IPS DF 6.9 (cell line): ENCODE data around the gene PSMD8.

ENCODE experiments used
- DNase-seq: peaks from one replicate; pipeline ENCODE4 v3.0.0-alpha.2; 2013; ENCODE audit warnings: low read depth, low spot score
- H3K27ac ChIP-seq: one replicate; pipeline ENCODE4 v1.5.1; 2013; ENCODE audit warnings: low read length, control low read depth
- H3K27me3 ChIP-seq: 2 replicates; pipeline ENCODE4 v1.6.1; 2013; ENCODE audit warnings: mild to moderate bottlenecking, low read length; ENCODE audit not compliant: control insufficient read depth, insufficient read depth
- H3K36me3 ChIP-seq: 2 replicates; pipeline ENCODE4 v1.6.1; 2013; ENCODE audit warnings: low read length; ENCODE audit not compliant: control insufficient read depth, insufficient read depth
- H3K4me1 ChIP-seq: 2 replicates; pipeline ENCODE4 v1.6.1; 2013; ENCODE audit warnings: low read length; ENCODE audit not compliant: control insufficient read depth, insufficient read depth
- H3K4me3 ChIP-seq: 2 replicates; pipeline ENCODE4 v1.5.1; 2013; ENCODE audit warnings: mild to moderate bottlenecking, low read length
- H3K9me3 ChIP-seq: 2 replicates; pipeline ENCODE4 v1.6.1; 2013; ENCODE audit warnings: low read length, inconsistent platforms; ENCODE audit not compliant: control insufficient read depth, insufficient read depth
- WGBS: extraction: QIAGEN DNeasy Blood & Tissue Kit; methylation state at CpG from one replicate; pipeline ENCODE4 v1.1.7; 2013; ENCODE audit warnings: mixed read lengths, missing lambda C conversion rate; ENCODE audit not compliant: insufficient read length, insufficient coverage; 5-methylcytosine and 5-hydroxymethylcytosine counted together

PSMD8 gene

DNA sequence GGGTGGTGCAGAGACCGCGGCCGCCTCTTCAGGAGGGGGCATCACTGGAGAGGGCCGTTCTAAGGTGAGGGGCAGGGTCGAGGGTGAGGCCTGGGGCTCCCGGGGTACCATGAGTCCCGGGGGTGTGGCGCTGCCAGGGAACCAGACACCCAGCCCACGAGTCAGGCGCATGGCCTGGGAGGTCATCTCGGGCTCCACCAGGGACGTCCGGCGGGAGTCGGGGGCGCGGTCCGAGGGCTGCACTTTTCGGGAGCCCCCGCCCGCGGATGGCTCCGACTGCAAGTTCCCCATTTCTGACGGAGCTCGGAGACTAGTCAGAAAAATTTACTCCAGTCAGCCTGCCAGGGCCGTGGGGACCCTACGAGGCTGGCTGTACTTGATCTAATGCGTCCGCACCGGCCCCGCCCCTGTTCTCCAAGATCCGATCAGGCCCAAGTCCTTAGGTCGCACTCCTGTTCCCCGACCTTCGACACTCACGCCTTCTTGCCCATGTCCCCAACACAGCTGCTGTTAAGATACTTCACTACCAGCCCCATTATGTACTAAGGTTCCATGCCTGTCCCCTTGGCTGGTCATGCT lies 12.7 kb downstream of the PSMD8 start:
- peak overlapping the region; percentile 57; the same call in 1 of the 2 replicates for H3K4me3 ChIP-seq
- no peak overlapping the region for H3K27ac ChIP-seq
- H3K36me3 ChIP-seq, result peaks cover 3% of the 10 kb centered on the region
- no peaks in the 10 kb centered on the region for H3K9me3 ChIP-seq
- DNase-seq, result no peak
- WGBS, result no CpG with 5 or more reads among the region's 36 CpGs
- H3K27me3 ChIP-seq, result no peaks in the 10 kb centered on the region
- peaks cover 6% of the 10 kb centered on the region; the same call in 1 of the 2 replicates for H3K4me1 ChIP-seq

- WGBS, result no CpG with 5 or more reads among the region's 51 CpGs
- H3K36me3 ChIP-seq, result peaks cover 1% of the 10 kb centered on the region; the same call in 1 of the 2 replicates
- peak; percentile 94 for DNase-seq
- peaks cover 6% of the 10 kb centered on the region; the same call in 1 of the 2 replicates for H3K4me1 ChIP-seq
- no peak within 1 kb of the TSS for H3K27ac ChIP-seq
- H3K27me3 ChIP-seq, result no peaks in the 10 kb centered on the region
- peak within 1 kb of the TSS; percentile 58 for H3K4me3 ChIP-seq
- H3K9me3 ChIP-seq, result no peaks in the 10 kb centered on the region
Measured at GRCh38 chr19:38387550-38388348, 13.4 kb downstream of the PSMD8 start, which contains the start of gene GGN. Gene GGN (minus strand): TSS chr19:38388034. CDS start chr19:38387261, 773 bp downstream.

DNA sequence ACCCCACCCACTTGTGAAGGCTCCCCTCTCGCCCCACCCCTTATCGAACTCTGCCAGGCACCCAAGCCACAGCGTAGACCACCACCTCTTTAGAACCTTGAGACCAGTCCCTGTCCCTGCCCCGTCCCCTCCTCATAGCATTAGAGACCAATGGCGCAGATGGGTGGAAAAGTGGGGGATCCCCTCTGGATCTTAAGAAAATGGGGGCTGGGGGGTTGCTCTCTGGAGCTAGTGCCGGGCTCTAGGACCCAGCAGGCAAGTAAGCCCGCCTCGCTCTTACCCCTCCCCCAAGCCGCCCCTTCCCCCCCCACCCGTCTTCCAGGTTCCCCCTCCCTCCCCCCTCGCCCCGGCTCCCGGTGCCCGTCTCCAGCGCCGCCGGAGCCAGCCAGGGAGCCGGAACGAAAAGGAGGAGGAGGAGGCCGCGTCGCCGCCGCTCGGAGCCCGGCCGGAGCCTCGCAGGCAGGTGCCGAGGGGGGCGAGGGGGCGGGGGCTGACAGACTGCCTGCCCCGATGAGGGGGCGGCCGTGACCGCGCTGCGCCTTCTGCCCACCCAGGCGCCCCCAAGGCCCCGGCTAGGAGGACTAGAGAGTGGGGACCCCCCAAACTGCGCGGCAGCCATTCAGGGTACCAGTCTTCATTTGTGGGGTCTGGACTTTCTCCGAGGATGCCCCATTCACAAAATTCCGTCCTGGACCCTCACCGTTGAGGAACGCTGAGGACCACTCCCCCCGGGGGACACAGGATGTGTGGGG lies 14.2 kb downstream of the PSMD8 start, which contains the start of gene SPRED3:
SPRED3 (plus strand) TSS at position 349 of the 752 bp plus-strand sequence. CDS start 1,606 bp downstream, outside the sequence.
- H3K27me3 ChIP-seq, result no peaks in the 10 kb centered on the region
- H3K4me3 ChIP-seq, result peak within 1 kb of the TSS; percentile 58
- no CpG with 5 or more reads among the region's 46 CpGs for WGBS
- no peaks in the 10 kb centered on the region for H3K9me3 ChIP-seq
- peaks cover 3% of the 10 kb centered on the region; the same call in 1 of the 2 replicates for H3K36me3 ChIP-seq
- H3K27ac ChIP-seq, result no peak within 1 kb of the TSS
- peaks cover 6% of the 10 kb centered on the region; the same call in 1 of the 2 replicates for H3K4me1 ChIP-seq
- DNase-seq, result no peak

GRCh38 chr19:38389101-38389925 lies 14.9 kb downstream of the PSMD8 start:
- Histone ChIP-seq H3K27me3 (no peaks in the 10 kb centered on the region), H3K36me3 (peaks cover 3% of the 10 kb centered on the region; the same call in 1 of the 2 replicates), H3K4me3 (peak overlapping the region; percentile 58), H3K27ac (no peak overlapping the region), H3K9me3 (no peaks in the 10 kb centered on the region), H3K4me1 (peaks cover 4% of the 10 kb centered on the region; the same call in 1 of the 2 replicates)
- DNase-seq, result no peak
- no CpG with 5 or more reads among the region's 28 CpGs for WGBS

DNA sequence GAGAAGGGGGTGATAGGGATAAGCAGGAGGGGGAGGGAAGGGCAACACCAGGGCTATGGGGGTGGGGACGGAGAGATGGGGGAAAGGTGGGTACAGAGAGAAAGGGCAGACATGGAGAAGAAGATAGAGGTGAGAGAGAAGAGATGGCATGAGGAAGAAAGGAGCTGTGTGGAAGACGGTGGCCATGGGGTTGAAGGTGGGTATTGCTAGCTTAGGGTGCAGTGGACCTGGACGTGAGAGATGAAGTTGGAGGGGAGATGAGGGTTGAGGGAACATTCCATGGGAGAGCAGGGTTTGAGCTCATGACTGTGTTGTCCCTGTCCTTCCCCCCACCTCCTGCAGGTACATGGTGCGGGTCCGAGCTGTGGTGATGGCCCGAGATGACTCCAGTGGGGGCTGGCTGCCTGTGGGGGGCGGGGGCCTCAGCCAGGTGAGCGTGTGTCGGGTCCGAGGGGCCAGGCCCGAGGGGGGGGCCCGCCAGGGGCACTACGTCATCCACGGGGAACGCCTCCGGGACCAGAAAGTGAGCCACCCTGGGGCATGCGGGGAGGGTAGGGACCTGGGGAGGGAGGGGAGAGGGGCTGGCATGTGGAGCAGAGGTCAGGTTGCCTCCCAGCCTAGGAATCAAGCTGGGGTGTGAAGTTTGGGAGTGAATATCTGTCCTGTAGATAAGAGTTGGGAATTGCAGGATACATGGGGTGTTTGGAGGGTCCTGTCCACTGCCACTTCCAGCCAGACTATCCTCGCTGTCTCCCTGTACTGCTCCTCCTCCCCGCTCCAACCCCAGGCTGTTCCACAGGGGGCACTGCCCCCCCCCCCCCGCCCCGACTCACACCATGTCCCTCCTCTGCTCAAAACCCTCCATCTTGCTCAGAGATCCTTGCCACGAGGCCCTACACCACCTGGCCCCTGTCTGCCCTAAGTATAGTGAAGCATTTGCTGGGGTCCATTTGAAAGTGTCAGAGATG lies 15.9 kb downstream of the PSMD8 start:
- H3K9me3 ChIP-seq, result no peaks in the 10 kb centered on the region
- H3K36me3 ChIP-seq, result peaks cover 3% of the 10 kb centered on the region; the same call in 1 of the 2 replicates
- no peak for DNase-seq
- no peaks in the 10 kb centered on the region for H3K27me3 ChIP-seq
- WGBS, result no CpG with 5 or more reads among the region's 22 CpGs
- no peak overlapping the region for H3K27ac ChIP-seq
- peak overlapping the region; percentile 58; the same call in 1 of the 2 replicates for H3K4me3 ChIP-seq
- peaks cover 4% of the 10 kb centered on the region; the same call in 1 of the 2 replicates for H3K4me1 ChIP-seq

- Histone ChIP-seq H3K36me3 (peaks cover 3% of the 10 kb centered on the region; the same call in 1 of the 2 replicates), H3K4me3 (no peak overlapping the region), H3K27ac (no peak overlapping the region), H3K4me1 (0 out of 2 replicates have a peak, but pooled peaks cover 1% of the 10 kb centered on the region), H3K27me3 (no peaks in the 10 kb centered on the region), H3K9me3 (no peaks in the 10 kb centered on the region)
- no peak for DNase-seq
- no CpG with 5 or more reads among the region's 8 CpGs for WGBS
Measured at GRCh38 chr19:38391911-38392464, 17.6 kb downstream of the PSMD8 start.

- Histone ChIP-seq H3K36me3 (peaks cover 3% of the 10 kb centered on the region; the same call in 1 of the 2 replicates), H3K4me3 (no peak overlapping the region), H3K27ac (no peak overlapping the region), H3K27me3 (no peaks in the 10 kb centered on the region), H3K9me3 (no peaks in the 10 kb centered on the region), H3K4me1 (0 out of 2 replicates have a peak, but pooled peaks cover 1% of the 10 kb centered on the region)
- no peak for DNase-seq
- no CpG with 5 or more reads among the region's 6 CpGs for WGBS
Measured at GRCh38 chr19:38392707-38393308, 18.4 kb downstream of the PSMD8 start.

- H3K27me3 ChIP-seq, result peaks cover 1% of the 10 kb centered on the region; the same call in 1 of the 2 replicates
- no peak overlapping the region for H3K27ac ChIP-seq
- no peak overlapping the region for H3K4me3 ChIP-seq
- H3K4me1 ChIP-seq, result 0 out of 2 replicates have a peak, but pooled peaks cover 1% of the 10 kb centered on the region
- peak; percentile 77 for DNase-seq
- peaks cover 3% of the 10 kb centered on the region; the same call in 1 of the 2 replicates for H3K36me3 ChIP-seq
- no CpG with 5 or more reads among the region's 30 CpGs for WGBS
- H3K9me3 ChIP-seq, result no peaks in the 10 kb centered on the region
Measured at GRCh38 chr19:38394488-38394887, 20.1 kb downstream of the PSMD8 start.
